HL-60 (cell line): ENCODE results near the gene PPP1R12C.

ENCODE experiments used
- DNase-seq, 2 experiments: peaks; one replicate each; pipeline ENCODE4 v3.0.0-alpha.2; 2010 to 2020; ENCODE audit warnings: low read depth in 1 of 2, low spot score in 1 of 2
- H3K27ac ChIP-seq: fragments of 250-450 bp; sonication (Bioruptor Pico); replicated peaks from 2 replicates; pipeline ENCODE4 v1.5.1; 2020; ENCODE audit warnings: mild to moderate bottlenecking, moderate library complexity
- H3K27me3 ChIP-seq: fragments of 250-450 bp; sonication (Bioruptor Pico); 2 replicates; pipeline ENCODE4 v1.5.1; 2021; ENCODE audit warnings: mild to moderate bottlenecking, moderate library complexity; ENCODE audit not compliant: insufficient read depth, poor library complexity, severe bottlenecking
- H3K4me3 ChIP-seq: replicated peaks from 2 replicates; pipeline ENCODE4 v1.5.1; 2011; ENCODE audit warnings: mild to moderate bottlenecking, control low read depth, low read length; ENCODE audit not compliant: insufficient read depth
- CTCF ChIP-seq: IDR thresholded peaks from one replicate; pipeline ENCODE4 v1.5.1; 2011; ENCODE audit warnings: low read length, control low read depth, inconsistent platforms; ENCODE audit not compliant: insufficient read depth
- GABPA ChIP-seq: IDR thresholded peaks from 2 replicates; pipeline ENCODE4 v1.6.1; 2012; ENCODE audit warnings: low read depth
- POLR2AphosphoS5 ChIP-seq: IDR thresholded peaks from 2 replicates; pipeline ENCODE4 v1.6.1; 2012; ENCODE audit warnings: low read depth
- REST ChIP-seq: IDR thresholded peaks from 2 replicates; pipeline ENCODE4 v1.6.1; 2012; ENCODE audit warnings: low read depth; ENCODE audit not compliant: insufficient replicate concordance
- SPI1 ChIP-seq: IDR thresholded peaks from 2 replicates; pipeline ENCODE4 v1.6.1; 2012; ENCODE audit warnings: low read depth, mild to moderate bottlenecking, borderline replicate concordance

PPP1R12C gene

DNA sequence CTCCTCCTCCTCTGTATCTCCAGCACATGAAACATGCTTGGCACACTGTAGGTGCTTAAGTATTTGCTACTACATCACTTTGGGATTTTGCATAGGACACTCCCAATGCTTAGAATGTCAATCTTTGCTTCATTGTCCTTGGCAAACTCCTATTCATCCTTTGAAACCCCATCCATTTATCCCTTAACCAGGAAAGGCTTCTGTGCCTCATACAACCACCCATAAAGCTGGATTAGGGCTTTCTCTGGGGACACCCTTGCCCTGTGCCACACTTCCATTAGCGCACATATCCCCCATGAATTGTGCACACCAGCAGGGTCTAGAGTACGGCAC is 47.6 kb downstream of the PPP1R12C start:
- DNase-seq = no peak
- peaks cover 21% of the 10 kb centered on the region for H3K27me3 ChIP-seq
- H3K4me3 ChIP-seq = no peak overlapping the region
- H3K27ac ChIP-seq = no peak overlapping the region
- TF ChIP-seq GABPA (no peak), CTCF (no peak), POLR2AphosphoS5 (no peak), SPI1 (no peak), REST (no peak)

- H3K27ac ChIP-seq = no peak overlapping the region
- peaks cover 21% of the 10 kb centered on the region for H3K27me3 ChIP-seq
- no peak overlapping the region for H3K4me3 ChIP-seq
- DNase-seq = no peak
- TF ChIP-seq POLR2AphosphoS5 (no peak), SPI1 (no peak), REST (no peak), CTCF (no peak), GABPA (no peak)
Measured at GRCh38 chr19:55068950-55069864, 48.2 kb downstream of the PPP1R12C start.

DNA sequence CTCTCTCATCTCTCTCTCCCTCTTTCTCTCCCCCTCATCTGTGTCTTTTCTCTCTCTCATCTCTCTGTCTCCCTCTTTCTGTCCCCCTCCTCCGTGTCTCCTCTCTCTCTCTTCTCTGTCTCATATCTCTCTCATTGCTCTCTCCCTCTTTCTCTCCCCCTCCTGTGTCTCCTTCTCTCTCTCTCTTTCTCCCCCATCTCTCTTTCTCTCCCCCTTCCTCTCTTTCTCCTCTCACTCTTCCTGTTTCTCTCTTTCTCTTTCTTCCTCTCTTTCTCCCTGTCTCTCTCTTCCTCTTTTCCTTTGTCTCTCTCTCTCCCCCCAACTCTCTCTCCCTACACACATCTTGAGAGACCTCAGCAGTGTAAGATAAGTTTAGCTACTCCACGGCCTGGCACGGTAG is 49.6 kb downstream of the PPP1R12C start:
- no peak overlapping the region for H3K27ac ChIP-seq
- peaks cover 21% of the 10 kb centered on the region for H3K27me3 ChIP-seq
- no peak for DNase-seq
- H3K4me3 ChIP-seq = no peak overlapping the region
- TF ChIP-seq POLR2AphosphoS5 (no peak), REST (no peak), SPI1 (no peak), CTCF (no peak), GABPA (no peak)
